HG03135 (cell line): ENCODE data around the gene FOXK1.

Source experiments
- ATAC-seq: cut with Tn5 transposase; IDR thresholded peaks from one replicate; pipeline ENCODE4 v1.9.1; 2021; ENCODE audit warnings: mild to moderate bottlenecking, moderate library complexity; ENCODE audit not compliant: unreplicated experiment

The FOXK1 gene

DNA sequence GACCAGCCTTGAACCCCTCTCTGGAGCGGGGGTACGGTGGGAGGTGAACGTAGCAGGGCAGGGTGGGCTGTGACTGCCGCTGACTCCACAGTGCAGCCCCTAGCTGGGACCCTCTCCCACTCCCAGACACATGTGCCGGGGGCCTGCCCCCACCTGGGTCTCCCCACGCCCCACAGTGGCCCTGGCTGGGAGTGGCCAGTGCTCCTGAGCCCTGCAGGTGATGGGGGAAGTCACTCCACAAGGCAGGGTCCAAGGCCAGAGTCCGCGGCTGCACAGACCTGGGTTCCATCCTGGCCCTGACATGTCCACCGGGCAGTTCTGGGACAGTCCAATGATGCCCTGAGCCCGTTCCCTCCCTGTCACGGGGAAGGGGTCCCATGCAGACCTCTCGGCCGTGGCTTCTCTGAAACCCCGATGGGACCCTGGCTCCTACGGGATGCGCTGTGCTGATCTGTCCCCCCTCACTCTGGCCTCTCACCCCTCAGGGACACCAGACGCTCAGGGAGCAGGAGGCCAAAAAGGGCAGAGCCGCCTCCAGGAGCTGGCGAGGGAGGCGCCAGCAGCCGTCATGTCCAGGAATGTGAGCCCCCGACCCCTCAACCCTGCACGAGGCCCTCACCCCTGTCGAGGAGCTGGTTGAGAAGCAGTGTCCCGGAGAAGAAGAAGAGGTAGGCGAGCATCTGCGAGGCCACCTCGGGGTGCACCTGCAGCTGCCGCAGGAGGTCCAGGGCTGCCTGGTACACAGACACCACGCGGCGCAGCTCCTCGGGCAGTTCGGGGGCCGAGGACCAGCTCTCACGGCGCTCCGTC, 133.7 kb downstream of the FOXK1 start:
- no peak for ATAC-seq

DNA sequence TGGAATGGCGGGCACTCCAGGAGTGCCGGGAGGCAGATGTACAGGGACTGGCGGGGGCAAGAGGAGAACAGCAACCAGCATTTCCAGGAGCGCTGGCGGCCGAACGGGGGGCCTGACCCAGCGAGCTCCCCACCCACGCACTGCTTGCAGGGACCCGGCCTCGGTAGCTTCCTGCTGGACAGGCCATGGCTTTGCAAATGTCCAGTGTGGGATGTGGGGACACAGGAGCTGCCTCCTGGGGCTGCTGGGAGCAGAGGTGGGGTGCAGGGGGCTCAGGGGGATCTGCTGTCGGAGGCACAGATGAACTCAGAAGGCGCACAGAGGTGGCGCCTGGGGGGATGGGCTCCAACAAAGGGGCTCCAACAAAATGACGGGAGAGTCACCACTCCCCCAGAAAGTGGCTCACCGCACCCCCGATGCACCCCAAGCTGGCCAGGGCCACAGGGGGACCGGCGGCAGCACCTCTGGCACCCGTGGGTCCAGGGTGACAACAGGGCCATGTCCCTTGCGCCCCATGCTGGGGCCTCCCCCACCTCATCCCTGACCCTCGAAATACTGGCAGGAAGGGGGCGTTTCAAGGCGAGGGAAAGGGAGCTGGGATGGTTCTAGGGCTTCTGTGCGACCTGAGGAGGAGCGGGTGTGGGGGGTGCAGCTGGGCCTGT, 134.5 kb downstream of the FOXK1 start:
- ATAC-seq: no peak

DNA sequence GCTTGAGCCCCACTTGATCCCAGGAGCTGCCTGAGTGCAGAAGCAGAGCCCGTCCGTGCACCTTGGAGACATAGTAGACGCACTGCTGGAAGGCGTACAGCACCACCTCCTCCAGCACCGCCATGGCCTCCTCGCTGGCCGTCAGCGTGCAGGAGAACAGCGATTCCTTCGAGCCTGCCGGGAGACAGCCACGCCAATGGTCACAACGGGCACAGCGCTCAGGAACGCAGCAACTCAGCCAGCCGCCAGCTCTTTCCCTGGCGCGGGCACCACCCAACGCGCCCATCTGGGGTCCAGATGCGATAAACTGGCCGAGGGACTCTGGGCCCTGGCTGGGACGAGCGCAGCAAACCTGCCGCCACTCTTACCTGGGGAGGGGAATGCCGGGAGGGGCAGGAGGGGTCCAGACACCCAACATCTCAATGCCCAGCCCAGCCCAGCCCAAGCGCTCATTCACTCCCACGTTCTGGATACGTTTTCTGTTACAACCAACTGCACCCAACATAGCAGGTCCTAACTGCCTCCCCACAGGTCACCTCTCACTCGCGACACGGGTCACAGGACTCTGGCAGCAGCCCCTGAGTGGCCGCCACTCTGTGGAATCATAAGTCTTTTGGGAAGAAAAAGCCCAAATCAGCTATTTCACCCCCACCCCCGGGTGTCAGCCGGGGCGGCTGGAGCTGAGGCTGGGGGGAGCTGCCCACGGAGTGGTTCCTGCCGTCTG, 135.2 kb downstream of the FOXK1 start:
- ATAC-seq: no peak

DNA sequence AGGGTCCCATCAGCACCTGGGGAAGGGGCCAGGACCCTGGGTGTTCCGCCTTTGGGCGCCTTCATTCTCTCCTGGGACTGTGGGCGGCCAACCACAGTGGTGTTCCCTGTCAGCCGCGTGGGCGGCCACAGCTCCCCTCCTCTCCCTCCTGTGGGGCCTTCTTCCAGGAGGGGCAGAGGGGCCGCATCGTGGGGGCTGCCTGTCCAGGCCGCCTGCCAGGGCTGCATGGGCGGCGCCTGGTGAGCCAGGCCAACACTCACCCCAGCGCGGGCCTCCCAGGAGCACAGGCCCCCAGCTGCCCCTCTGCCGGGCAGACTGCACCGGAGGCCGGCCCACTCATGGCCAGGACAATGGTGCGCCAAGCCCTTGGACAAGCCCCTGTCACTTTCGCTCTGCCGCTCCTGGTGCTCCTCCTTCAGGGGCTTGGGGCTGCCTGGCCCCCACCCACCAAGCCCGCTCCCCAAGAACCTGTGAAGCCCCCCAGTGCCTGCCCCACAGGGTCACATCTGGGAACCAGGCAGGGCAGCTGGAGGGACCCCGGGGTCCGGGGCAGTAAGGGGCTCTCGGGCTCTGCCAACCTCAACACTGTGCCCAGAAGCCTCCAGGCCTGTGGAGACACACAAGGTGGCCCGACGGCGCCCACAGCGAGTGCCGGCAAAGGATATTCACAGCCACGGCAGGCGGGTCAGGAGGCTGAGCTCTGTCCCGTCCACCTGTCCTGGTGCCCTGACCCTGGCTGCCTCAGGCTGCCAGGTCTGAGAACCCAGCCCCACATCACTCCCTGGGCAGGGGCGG, 136.1 kb downstream of the FOXK1 start:
- no peak for ATAC-seq

DNA sequence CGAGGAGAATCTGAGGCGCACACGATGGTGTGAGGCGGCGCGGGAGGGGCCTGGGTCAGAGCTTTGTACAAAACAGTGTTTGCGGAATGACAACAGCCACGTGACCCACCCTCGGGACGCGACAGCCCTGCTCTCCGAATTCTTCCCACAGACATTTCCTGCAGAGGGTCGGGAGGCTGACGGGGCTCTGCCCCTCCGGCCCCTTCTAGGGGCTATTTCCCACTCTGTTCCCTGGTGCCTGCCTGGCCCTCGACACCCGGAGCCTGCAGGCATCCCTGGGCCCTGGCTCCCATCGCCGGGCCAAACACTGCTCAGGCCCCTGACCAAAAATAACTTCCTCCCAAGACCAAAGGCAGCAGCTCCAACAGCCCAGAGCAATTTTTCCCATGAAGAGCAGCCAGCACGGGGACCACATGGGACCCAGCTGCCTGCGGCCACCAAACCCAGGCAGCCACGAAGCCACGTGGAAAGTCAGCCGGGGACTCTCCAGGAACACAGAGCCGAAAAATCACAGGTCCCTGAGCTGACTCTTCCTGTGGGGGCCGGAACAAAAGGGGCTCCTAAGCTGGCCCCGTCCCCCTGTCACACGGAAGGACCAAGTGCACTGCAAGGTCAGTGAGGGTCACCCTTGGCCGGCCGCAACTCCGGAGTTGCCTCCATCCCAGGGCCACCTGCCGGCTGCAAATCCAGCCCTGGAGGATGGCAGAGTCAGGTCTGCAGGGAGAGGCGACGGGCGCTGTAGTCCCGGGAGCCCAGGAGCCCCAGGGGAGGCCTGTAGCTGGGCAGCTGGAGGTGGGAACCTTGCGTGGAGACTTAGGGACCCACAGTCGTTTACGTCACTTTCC, 137.7 kb downstream of the FOXK1 start:
- ATAC-seq: no peak

DNA sequence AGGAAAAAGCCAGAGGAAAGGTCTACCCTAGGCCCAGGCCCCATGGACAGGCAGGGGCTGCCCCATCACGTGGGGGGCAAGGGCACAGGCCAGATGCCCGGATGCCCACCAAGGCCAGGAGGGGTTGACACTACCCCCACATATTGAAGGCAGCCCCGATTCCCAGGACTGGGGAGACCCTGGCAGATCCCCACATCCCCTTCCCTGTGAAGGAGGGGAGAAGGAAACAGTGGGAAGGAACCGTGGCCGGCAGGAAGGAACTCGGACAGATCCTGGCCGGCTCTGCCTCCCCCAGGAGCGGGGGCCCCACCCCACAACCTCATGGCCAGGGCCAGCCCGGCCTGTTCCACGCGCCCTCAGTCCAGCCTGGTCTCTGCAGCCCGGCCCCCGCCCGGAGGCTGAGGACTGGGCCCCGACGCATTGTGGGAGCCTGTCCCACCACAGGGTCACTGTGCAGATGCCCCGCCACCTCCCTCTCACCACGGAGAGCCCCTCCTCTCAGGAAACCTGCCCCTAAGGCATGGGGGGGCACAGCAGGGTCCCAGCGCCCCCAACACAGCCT, 138.4 kb downstream of the FOXK1 start:
- ATAC-seq: no peak
